ENCODE measurements around the gene NEUROG2.
"Not testable (repeated sequence)": the region's sequence is repeated elsewhere in the genome, so short reads cannot be mapped to it uniquely, and the experiment has no call there.

Gene NEUROG2

GRCh38 chr4:112492321-112492720 lies 23.7 kb downstream of the NEUROG2 start:
- Histone ChIP-seq H3K27me3 (no peaks in the 10 kb centered on the region), H3K9me3 (peaks cover 38% of the 10 kb centered on the region), H3K4me1 (no peaks in the 10 kb centered on the region), H3K36me3 (0 out of 2 replicates have a peak, but pooled peaks cover 4% of the 10 kb centered on the region), H3K4me2 (no peak overlapping the region), H3K27ac (no peak overlapping the region), H3K9ac (no peak overlapping the region), H4K20me1 (no peaks in the 10 kb centered on the region), H3K4me3 (no peak overlapping the region)
- TF ChIP-seq Cebpa-rat (IDR thresholded peaks at IDR 0.05), result no peak

GRCh38 chr4:112490808-112491207 lies 25.2 kb downstream of the NEUROG2 start:
- peaks cover 38% of the 10 kb centered on the region for H3K9me3 ChIP-seq
- H3K4me2 ChIP-seq, H3K4me3 ChIP-seq, H3K27ac ChIP-seq, H3K27me3 ChIP-seq, H4K20me1 ChIP-seq, H3K4me1 ChIP-seq, H3K36me3 ChIP-seq, H3K9ac ChIP-seq: not testable (repeated sequence)

- no peak for TF ChIP-seq Cebpa-rat (IDR thresholded peaks at IDR 0.05)
- H3K4me1 ChIP-seq, result no peaks in the 10 kb centered on the region
These were observed 30.1 kb downstream of the NEUROG2 start for GRCh38 chr4:112485930-112486329.

GRCh38 chr4:112473985-112474384 lies 42.0 kb downstream of the NEUROG2 start:
- Histone ChIP-seq H4K20me1 (no peaks in the 10 kb centered on the region), H3K4me2 (no peak overlapping the region), H3K9me3 (no peaks in the 10 kb centered on the region), H3K4me3 (no peak overlapping the region), H3K4me1 (no peaks in the 10 kb centered on the region), H3K27me3 (no peaks in the 10 kb centered on the region), H3K36me3 (no peaks in the 10 kb centered on the region), H3K27ac (no peak overlapping the region), H3K9ac (no peak overlapping the region)
- TF ChIP-seq Cebpa-rat (IDR thresholded peaks at IDR 0.05), result no peak

More at GRCh38 chr4:112485930-112486329, 30.1 kb downstream of the NEUROG2 start:
- no peak overlapping the region for H3K9ac ChIP-seq
- no peak overlapping the region for H3K4me3 ChIP-seq
- H3K9me3 ChIP-seq, result peaks cover 34% of the 10 kb centered on the region
- H3K27me3 ChIP-seq, result no peaks in the 10 kb centered on the region
- 0 out of 2 replicates have a peak, but pooled peaks cover 4% of the 10 kb centered on the region for H3K36me3 ChIP-seq
- H3K27ac ChIP-seq, result no peak overlapping the region
- no peak overlapping the region for H3K4me2 ChIP-seq
- no peaks in the 10 kb centered on the region for H4K20me1 ChIP-seq

DNA sequence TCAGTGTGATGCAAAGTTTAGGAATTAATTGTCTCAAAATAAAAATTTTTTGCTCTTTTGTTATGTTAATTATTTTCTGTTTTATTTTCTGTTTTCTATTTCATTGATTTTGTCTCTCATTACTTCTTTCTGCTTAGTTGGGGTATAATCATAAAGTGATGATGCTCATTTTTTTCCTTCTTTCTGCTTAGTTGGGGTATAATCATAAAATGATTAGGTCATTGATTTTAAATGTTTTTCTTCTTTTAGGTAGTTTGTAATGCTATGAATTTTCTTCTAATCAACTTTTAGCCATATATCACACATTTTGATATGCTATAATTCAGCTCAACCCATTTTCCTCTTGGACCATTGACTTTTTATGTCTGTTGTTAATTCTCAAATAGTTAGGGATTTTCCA lies 43.7 kb downstream of the NEUROG2 start:
- no peaks in the 10 kb centered on the region for H3K4me1 ChIP-seq
- no peaks in the 10 kb centered on the region for H3K36me3 ChIP-seq

More for the DNA sequence above, 43.7 kb downstream of the NEUROG2 start:
- Histone ChIP-seq H3K9me3 (no peaks in the 10 kb centered on the region), H3K27ac (no peak overlapping the region), H3K4me3 (no peak overlapping the region), H3K9ac (no peak overlapping the region), H4K20me1 (no peaks in the 10 kb centered on the region), H3K4me2 (no peak overlapping the region), H3K27me3 (no peaks in the 10 kb centered on the region)
- TF ChIP-seq Cebpa-rat (IDR thresholded peaks at IDR 0.05), result no peak
